Activated naive CD8-positive, alpha-beta T cell treated with anti-CD3 and anti-CD28 coated beads, Interleukin-2, amount 10 ng/mL, durations not matched to agents 7 days and 5 days (primary cell): Measurements from ENCODE around the gene PAPSS2. TPM values are rescaled to one million over a fixed set of nuclear protein-coding genes. Genes with fewer than 3 reads are reported as not detected.
A peak's percentile ranks its signal among the peaks of the same experiment; 100 is the strongest.

Experiments
- ATAC-seq: fragments of 150-1000 bp; cut with Tn5 transposase; one replicate; pipeline ENCODE4 v1.10.0; 2021; ENCODE audit warnings: low read depth, moderate library complexity
- POLR2A ChIA-PET: fragments of 350-600 bp; sonication (Branson Sonifier 250); formaldehyde crosslinking; loops from one replicate; lab custom pipeline; 2021; ENCODE audit warnings: antibody characterized with exemption; lab: Charles Lee
- DNase-seq: peaks from one replicate; pipeline ENCODE4 v3.0.0; 2021
- H3K27ac Mint-ChIP-seq: one replicate; pipeline ENCODE4 v1.8.0; 2022; ENCODE audit warnings: mild to moderate bottlenecking, mixed read lengths
- H3K27me3 Mint-ChIP-seq: one replicate; pipeline ENCODE4 v1.8.0; 2022; ENCODE audit warnings: mild to moderate bottlenecking, moderate library complexity, mixed read lengths
- H3K36me3 Mint-ChIP-seq: one replicate; pipeline ENCODE4 v1.8.0; 2021; ENCODE audit warnings: mild to moderate bottlenecking, mixed read lengths
- H3K4me1 Mint-ChIP-seq: one replicate; pipeline ENCODE4 v1.8.0; 2021; ENCODE audit warnings: mixed read lengths
- H3K4me3 Mint-ChIP-seq: one replicate; pipeline ENCODE4 v1.8.0; 2022; ENCODE audit warnings: mild to moderate bottlenecking, moderate library complexity, mixed read lengths
- H3K9me3 Mint-ChIP-seq: one replicate; pipeline ENCODE4 v1.8.0; 2021; ENCODE audit warnings: mixed read lengths
- total RNA-seq, 2 experiments: library from RNA; stranded (reverse); gene quantifications; one replicate each; pipeline ENCODE4 v1.2.3, GENCODE V29; 2021

Gene PAPSS2
- total RNA-seq, 2 experiments from 2014 or later = 1.1 to 2.2 TPM

DNA sequence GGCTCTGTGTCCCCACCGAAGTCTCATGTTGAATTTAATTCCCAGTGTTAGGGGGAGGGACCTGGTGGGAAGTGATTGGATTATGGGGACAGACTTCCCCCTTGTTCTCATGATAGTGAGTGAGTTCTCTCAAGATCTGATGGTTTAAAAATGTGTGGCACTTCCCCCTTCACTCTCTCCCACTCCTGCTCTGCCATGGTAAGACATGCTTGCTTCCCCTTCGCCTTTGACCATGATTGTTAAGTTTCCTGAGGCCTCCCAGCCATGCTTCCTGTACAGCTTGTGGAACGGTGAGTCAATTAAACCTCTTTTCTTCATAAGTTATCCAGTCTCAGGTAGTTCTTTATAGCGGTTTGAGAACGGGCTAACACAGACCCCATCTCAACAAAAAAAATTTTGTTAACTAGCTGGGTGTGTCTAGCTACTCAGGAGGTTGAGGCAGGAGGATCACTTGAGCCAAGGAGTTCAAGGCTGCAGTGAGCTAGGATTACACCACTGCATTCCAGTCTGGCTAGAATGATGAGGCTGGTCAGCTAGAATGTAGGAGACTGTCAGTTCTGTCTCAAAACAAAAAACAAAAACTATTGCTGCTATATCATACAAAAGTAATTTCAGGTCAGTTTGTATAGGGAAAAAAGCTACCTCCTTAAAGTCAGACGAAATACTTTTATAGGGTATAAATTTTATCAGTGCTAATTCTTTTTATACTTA is 100.7 kb downstream of the PAPSS2 start:
- POLR2A ChIA-PET = interaction anchor here (0.6 kb wide), 1 partner anchor 77 kb away, joined by 5 read pairs; no protein-coding TSS in a partner anchor
- peaks cover 34% of the 10 kb centered on the region for H3K36me3 Mint-ChIP-seq
- H3K9me3 Mint-ChIP-seq = no peaks in the 10 kb centered on the region
- H3K4me1 Mint-ChIP-seq = peaks cover 14% of the 10 kb centered on the region
- H3K27ac Mint-ChIP-seq = peak overlapping the region; percentile 54
- H3K27me3 Mint-ChIP-seq = no peaks in the 10 kb centered on the region
- DNase-seq (no peak), ATAC-seq (no peak)
- H3K4me3 Mint-ChIP-seq = no peak overlapping the region

DNA sequence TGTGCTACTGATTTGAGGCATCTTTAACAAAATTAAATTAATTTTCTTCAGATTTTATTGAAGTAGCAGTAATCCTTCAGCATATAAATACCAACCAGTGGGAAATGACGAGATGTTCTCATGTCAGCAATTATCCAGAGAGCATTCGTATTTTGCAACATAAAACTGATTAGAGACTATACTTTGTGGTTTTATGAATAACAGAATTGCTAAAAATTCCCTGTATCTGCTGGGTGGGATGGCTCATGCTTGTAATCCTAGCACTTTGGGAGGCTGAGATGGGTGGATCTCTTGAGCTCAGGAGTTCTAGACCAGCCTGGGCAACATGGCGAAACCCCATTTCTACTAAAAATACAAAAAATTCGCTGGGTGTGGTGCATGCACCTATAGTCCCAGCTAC is 101.5 kb downstream of the PAPSS2 start:
- POLR2A ChIA-PET = interaction anchor here (0.6 kb wide), 1 partner anchor 77 kb away, joined by 5 read pairs; no protein-coding TSS in a partner anchor
- ATAC-seq = no peak
- H3K4me3 Mint-ChIP-seq = no peak overlapping the region
- no peaks in the 10 kb centered on the region for H3K9me3 Mint-ChIP-seq
- no peak for DNase-seq
- peaks cover 13% of the 10 kb centered on the region for H3K4me1 Mint-ChIP-seq
- H3K27ac Mint-ChIP-seq = no peak overlapping the region
- H3K27me3 Mint-ChIP-seq = no peaks in the 10 kb centered on the region
- H3K36me3 Mint-ChIP-seq = peaks cover 28% of the 10 kb centered on the region

DNA sequence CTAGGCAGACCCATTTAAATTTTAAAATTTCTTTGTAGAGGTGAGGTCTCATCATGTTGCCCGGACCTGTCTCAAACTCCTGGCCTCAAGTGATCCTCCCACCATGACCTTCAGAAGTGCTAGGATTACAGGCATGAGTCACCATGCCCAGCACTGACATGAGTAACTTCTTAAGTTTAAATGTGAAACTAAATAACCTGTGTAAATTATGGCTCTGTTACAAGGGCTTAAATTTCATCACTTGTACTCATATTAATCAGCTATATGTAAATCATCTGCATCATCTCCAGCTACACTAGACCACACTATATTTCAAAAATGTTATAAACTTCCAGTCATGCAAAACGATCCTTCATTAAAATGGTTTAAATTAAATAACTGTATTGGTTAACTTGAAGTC is 102.2 kb downstream of the PAPSS2 start:
- H3K27ac Mint-ChIP-seq = peak overlapping the region; percentile 71

DNA sequence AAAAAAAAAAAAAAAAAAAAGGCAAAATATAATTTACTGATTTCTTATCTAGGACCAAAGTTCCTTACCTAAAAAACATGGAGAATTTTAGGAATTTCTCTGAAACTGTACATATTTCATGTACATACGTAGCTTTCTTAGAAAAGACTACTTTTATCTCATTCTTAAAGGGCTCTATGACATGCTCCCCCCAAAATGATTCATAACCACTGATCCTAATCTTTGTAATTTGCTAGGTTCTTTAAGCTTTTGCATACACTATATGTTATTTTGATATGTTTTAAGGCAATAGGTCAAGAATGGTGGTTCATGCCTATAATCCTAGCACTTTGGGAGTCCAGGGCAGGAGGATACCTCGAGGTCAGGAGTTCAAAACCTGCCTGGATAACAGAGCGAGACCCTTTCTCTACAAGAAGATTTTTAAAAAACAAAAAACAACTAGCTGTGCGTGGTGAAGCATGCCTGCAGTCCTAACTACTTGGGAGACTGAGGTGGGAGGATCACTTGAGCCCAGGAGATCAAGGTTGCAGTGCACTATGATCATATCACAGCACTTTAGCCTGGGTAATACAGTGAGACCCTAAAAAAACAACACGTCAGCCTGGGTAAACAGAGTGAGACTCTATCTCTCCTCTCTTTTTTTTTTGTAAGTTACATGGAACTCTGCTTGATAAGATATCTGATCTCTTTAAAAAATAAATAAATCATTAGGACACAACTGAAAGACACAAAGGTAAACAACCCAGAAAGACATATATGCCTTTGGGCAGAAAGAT is 103.6 kb downstream of the PAPSS2 start:
- POLR2A ChIA-PET = no interaction called here
- Mint-ChIP-seq H3K27ac (no peak overlapping the region), H3K36me3 (peaks cover 36% of the 10 kb centered on the region), H3K27me3 (no peaks in the 10 kb centered on the region), H3K9me3 (no peaks in the 10 kb centered on the region), H3K4me1 (peaks cover 17% of the 10 kb centered on the region), H3K4me3 (no peak overlapping the region)
- DNase-seq (no peak), ATAC-seq (no peak)

More for the DNA sequence above, 102.2 kb downstream of the PAPSS2 start:
- H3K9me3 Mint-ChIP-seq = no peaks in the 10 kb centered on the region
- DNase-seq (no peak), ATAC-seq (peak; percentile 86)
- H3K4me1 Mint-ChIP-seq = peaks cover 13% of the 10 kb centered on the region
- no peak overlapping the region for H3K4me3 Mint-ChIP-seq
- H3K27me3 Mint-ChIP-seq = no peaks in the 10 kb centered on the region
- POLR2A ChIA-PET = no interaction called here
- peaks cover 26% of the 10 kb centered on the region for H3K36me3 Mint-ChIP-seq

DNA sequence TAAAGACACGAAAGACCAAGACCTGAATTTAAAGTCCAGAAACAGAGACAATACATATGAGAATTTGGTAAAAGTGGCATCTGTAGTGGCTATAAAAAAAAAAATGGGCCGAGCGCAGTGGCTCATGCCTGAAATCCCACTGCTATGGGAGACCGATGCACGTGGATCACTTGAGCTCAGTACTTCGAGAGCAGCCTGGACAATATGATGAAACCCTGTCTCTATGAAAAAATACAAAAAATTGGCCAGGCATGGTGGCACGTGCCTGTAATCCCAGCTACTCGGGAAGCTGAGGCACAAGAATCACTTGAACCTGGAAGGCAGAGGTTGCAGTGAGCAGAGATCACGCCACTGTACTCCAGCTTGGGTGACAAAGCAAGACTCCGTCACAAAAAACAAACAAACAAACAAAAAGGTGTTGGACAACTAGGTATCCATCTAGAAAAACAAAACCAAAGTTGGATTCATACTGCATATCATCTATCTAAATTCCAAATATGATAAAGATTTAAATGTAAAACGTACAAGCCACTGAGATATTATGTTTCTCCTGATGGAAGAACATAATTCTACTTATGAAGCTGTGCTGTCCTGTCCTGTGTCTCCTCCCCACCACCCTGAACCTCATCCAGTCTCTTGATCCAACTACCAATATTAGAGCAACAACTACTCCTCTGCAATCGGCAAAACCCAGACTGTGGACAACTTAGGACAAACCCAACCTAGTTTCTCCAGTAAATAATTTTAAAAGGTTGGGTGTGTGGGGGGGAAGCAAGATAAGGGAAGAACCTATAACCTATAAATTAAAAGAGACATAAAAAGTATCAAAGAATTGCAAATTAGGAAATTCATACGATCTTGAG is 104.6 kb downstream of the PAPSS2 start:
- no peaks in the 10 kb centered on the region for H3K9me3 Mint-ChIP-seq
- POLR2A ChIA-PET = no interaction called here
- H3K4me3 Mint-ChIP-seq = no peak overlapping the region
- ATAC-seq (no peak), DNase-seq (no peak)
- peaks cover 17% of the 10 kb centered on the region for H3K4me1 Mint-ChIP-seq
- H3K36me3 Mint-ChIP-seq = peaks cover 34% of the 10 kb centered on the region
- H3K27me3 Mint-ChIP-seq = no peaks in the 10 kb centered on the region
- no peak overlapping the region for H3K27ac Mint-ChIP-seq

DNA sequence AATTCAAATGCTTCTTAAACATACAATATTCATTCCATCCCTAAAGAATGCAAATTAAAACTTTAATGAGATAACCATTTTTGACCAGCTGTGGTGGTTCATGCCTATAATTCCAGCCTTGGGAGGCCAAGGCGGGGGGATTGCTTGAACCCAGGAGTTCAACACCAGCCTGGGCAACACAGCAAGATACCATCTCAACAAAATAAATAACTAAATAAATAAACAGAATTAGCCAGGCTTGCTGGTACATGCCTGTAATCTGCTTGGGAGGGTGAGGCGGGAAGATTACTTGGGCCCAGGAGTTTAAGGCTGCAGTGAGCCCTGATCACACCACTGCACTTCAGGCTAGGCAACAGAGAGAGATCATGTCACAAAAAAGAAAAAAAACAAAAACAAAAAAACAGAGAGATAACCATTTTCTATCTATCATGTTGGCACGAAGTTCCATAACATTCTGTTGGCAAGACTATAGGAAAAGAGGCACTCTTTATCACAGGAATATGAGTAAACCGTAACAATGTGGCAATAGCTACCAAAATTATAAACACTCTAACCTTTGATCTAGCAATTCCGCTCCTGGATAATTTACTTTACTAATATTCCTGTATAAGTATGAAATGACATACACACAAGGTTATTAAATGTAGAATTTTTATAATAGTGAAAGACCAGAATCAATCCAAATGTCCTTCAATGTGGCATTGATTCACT is 106.1 kb downstream of the PAPSS2 start:
- Mint-ChIP-seq H3K4me1 (peaks cover 12% of the 10 kb centered on the region), H3K36me3 (peaks cover 33% of the 10 kb centered on the region), H3K4me3 (no peak overlapping the region), H3K9me3 (no peaks in the 10 kb centered on the region), H3K27ac (no peak overlapping the region), H3K27me3 (no peaks in the 10 kb centered on the region)
- DNase-seq (no peak), ATAC-seq (no peak)
- POLR2A ChIA-PET = interaction anchor here (0.6 kb wide), 1 partner anchor 23 kb away, joined by 6 read pairs; no protein-coding TSS in a partner anchor

DNA sequence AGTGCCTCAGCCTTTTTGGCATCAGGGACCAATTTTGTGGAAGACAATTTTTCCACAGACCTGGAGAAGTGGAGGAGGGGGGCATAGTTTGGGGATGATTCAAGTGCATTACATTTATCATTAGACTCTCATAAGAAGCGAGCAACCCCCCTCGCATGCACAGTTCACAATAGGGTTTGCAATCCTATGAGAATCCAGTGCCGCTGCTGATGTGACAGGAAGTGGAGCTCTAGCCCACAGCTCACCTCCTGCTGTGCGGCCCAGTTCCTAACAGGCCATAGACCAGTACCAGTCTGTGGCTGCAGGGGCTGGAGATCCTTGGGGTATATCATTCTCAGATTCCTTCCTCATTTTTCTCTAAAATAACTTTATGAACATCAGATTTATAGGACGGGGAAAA is 107.6 kb downstream of the PAPSS2 start:
- Mint-ChIP-seq H3K36me3 (peaks cover 23% of the 10 kb centered on the region), H3K4me1 (peaks cover 7% of the 10 kb centered on the region), H3K9me3 (no peaks in the 10 kb centered on the region), H3K4me3 (no peak overlapping the region), H3K27me3 (no peaks in the 10 kb centered on the region), H3K27ac (no peak overlapping the region)
- POLR2A ChIA-PET = no interaction called here
- ATAC-seq = no peak
- no peak for DNase-seq

DNA sequence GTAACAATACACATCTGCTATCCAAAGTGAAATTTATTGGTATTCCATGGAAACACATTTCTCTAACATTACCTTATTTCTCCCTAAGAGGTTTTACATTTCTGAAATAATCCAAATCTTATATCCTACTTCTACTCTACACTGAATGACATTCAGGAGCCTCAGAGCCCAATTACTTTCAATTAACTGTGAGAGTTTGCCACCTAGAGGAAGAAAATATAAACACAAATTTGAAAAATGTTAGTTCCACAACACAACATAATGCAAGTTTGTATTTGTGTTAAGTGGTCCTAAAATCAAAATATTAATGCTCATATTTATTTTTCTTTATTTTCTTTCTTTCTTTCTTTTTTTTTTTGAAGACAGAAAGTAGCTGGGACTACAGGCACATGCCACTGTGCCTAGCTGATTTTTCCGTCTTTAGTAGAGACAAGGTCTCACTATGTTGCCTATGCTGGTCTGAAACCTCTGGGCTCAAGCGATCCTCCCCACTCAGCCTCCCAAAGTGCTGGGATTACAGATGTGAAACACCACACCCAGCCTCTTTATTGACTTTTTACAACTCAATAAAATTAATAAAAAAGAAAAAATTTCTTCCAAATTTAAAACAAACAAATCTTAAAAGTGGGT is 112.3 kb downstream of the PAPSS2 start:
- Mint-ChIP-seq H3K4me1 (peaks cover 9% of the 10 kb centered on the region), H3K27me3 (no peaks in the 10 kb centered on the region), H3K36me3 (peaks cover 19% of the 10 kb centered on the region), H3K9me3 (no peaks in the 10 kb centered on the region), H3K27ac (no peak overlapping the region), H3K4me3 (no peak overlapping the region)
- POLR2A ChIA-PET = no interaction called here
- ATAC-seq (no peak), DNase-seq (no peak)

DNA sequence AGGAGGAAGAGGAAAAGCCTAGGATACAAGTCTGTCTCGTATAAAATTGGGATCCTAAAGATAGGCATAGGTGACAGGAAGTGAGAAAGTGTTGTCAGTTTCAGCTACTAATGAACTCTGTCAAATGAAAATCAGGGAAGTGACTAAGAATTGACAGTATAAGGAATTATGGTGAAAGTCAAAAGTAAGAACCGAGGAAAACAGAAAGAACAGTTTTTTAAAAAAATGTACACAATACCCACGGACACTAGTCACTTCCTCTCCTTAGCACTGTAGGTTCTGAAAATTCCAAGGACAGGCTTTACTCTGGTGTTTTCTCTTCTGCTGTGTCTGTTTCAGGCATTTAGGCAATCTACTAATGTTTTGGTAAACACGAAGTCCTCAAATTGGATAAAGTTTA is 116.1 kb downstream of the PAPSS2 start:
- Mint-ChIP-seq H3K27ac (no peak overlapping the region), H3K9me3 (no peaks in the 10 kb centered on the region), H3K27me3 (no peaks in the 10 kb centered on the region), H3K4me1 (peaks cover 6% of the 10 kb centered on the region), H3K36me3 (peaks cover 11% of the 10 kb centered on the region), H3K4me3 (no peak overlapping the region)
- POLR2A ChIA-PET = interaction anchor here (0.6 to 0.9 kb wide), 2 partner anchors 19 to 43 kb away, joined by 4 to 9 read pairs; no protein-coding TSS in a partner anchor
- no peak for ATAC-seq
- no peak for DNase-seq

DNA sequence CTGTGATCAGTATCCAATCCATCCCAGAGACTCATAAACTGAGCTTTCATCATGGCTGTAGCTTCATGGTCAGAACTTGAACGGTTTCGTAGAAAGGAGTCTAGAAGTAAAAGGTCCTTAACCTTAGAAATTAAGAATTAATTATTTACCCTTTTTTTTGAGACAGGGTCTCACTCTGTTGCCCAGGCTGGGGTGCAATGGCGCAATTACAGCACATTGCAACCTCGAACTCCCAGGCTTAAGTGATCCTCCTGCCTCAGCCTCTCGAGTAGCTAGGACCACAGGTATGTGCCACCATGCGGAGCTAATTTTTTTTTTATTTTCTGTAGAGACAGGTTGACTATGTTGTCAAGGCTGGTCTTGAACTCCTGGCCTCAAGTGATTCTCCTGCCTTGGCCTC is 116.7 kb downstream of the PAPSS2 start:
- Mint-ChIP-seq H3K36me3 (peaks cover 12% of the 10 kb centered on the region), H3K27me3 (no peaks in the 10 kb centered on the region), H3K4me3 (no peak overlapping the region), H3K4me1 (peaks cover 6% of the 10 kb centered on the region), H3K9me3 (no peaks in the 10 kb centered on the region), H3K27ac (no peak overlapping the region)
- ATAC-seq (no peak), DNase-seq (no peak)
- POLR2A ChIA-PET = no interaction called here

DNA sequence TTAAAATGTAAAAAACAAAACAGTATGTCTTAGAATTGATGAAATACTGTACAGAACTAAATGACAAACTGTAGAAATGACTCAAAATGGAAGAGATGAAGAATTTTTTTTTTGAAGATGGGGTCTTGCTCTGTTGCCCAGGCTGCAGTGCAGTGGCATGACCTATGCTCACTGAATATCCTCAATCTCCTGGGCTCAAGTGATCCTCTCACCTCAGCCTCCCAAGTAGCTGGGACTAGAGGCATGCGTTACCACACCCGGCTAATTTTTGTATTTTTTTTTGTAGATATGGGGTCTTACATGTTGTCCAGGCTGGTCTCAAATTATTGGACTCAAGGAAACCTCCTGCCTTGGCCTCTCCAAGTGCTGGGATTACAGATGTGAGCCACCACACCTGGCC is 121.9 kb downstream of the PAPSS2 start:
- H3K4me3 Mint-ChIP-seq = no peak overlapping the region
- peaks cover 31% of the 10 kb centered on the region for H3K36me3 Mint-ChIP-seq
- H3K4me1 Mint-ChIP-seq = peaks cover 2% of the 10 kb centered on the region
- DNase-seq = no peak
- no peak for ATAC-seq
- POLR2A ChIA-PET = no interaction called here
- no peaks in the 10 kb centered on the region for H3K27me3 Mint-ChIP-seq
- H3K27ac Mint-ChIP-seq = no peak overlapping the region
- no peaks in the 10 kb centered on the region for H3K9me3 Mint-ChIP-seq

DNA sequence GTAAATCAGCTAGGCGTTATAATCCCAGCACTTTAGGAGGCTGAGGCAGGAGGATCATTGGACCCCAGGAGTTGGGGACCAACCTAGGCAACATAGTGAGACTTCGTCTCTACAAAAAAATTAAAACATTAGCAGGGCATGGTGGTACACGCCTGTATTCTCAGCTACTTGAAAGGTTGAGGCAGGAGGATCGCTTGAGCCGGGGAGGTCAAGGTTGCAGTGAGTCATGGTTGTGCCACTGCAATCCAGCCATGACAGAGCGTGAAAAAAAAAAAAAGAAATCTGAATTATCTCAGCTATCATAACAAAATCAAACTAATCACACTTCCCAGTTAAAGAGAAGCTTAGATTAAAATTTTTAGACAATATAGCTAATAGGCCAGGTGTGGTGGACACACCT is 123.0 kb downstream of the PAPSS2 start:
- POLR2A ChIA-PET = no interaction called here
- no peak for DNase-seq

More for the DNA sequence above, 123.0 kb downstream of the PAPSS2 start:
- H3K4me3 Mint-ChIP-seq = no peak overlapping the region
- no peaks in the 10 kb centered on the region for H3K27me3 Mint-ChIP-seq
- peaks cover 33% of the 10 kb centered on the region for H3K36me3 Mint-ChIP-seq
- no peak for ATAC-seq
- H3K4me1 Mint-ChIP-seq = peaks cover 2% of the 10 kb centered on the region
- no peaks in the 10 kb centered on the region for H3K9me3 Mint-ChIP-seq
- H3K27ac Mint-ChIP-seq = no peak overlapping the region
